ENCODE data around the gene OLFML1.

OLFML1 gene

DNA sequence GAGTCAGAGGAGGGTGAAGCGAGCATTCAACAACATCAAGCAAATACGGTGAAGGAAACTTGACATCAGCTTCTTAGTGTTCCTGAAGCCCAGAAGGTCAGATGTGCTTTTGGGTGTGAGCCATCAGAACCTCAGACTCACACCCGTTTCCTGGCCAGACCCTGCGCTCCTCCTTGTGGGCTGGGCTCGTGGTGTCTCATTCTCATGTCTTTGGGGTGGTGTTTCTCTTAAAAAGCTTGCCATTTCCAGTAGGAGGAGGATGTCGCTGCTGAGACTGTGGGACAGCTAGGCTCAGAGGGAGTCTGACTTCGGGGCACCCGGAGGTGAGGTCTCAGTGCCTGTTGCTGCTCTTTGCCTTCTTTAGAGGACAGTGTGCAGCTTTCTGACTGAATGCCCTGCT, 52.7 kb downstream of the OLFML1 start:
- H3K4me3 ChIP-seq (ENCODE audit: low read depth, low read length) = no peak overlapping the region
- no peak for TF ChIP-seq CTCF (IDR thresholded peaks at IDR 0.05; ENCODE audit: low read depth, low read length)

GRCh38 chr11:7538466-7539454, 53.5 kb downstream of the OLFML1 start:
- no peak overlapping the region for H3K4me3 ChIP-seq (ENCODE audit: low read depth, low read length)
- TF ChIP-seq CTCF (IDR thresholded peaks at IDR 0.05; ENCODE audit: low read depth, low read length) = no peak

GRCh38 chr11:7540830-7541555, 55.7 kb downstream of the OLFML1 start:
- no peak for TF ChIP-seq CTCF (IDR thresholded peaks at IDR 0.05; ENCODE audit: low read depth, low read length)

GRCh38 chr11:7543302-7543701, 58.0 kb downstream of the OLFML1 start:
- H3K4me3 ChIP-seq (ENCODE audit: low read depth, low read length) = no peak overlapping the region
- TF ChIP-seq CTCF (IDR thresholded peaks at IDR 0.05; ENCODE audit: low read depth, low read length) = no peak

More at GRCh38 chr11:7540830-7541555, 55.7 kb downstream of the OLFML1 start:
- no peak overlapping the region for H3K4me3 ChIP-seq (ENCODE audit: low read depth, low read length)

GRCh38 chr11:7544021-7544420, 58.7 kb downstream of the OLFML1 start:
- no peak overlapping the region for H3K4me3 ChIP-seq (ENCODE audit: low read depth, low read length)
- TF ChIP-seq CTCF (IDR thresholded peaks at IDR 0.05; ENCODE audit: low read depth, low read length) = no peak

- TF ChIP-seq CTCF (IDR thresholded peaks at IDR 0.05; ENCODE audit: low read depth, low read length) = no peak
- no peak overlapping the region for H3K4me3 ChIP-seq (ENCODE audit: low read depth, low read length)
These were observed 60.3 kb downstream of the OLFML1 start for GRCh38 chr11:7545611-7546010.

Measured in WI38 (cell line).